GM23338 (cell line): ENCODE data around the gene RNF180. TPM values are rescaled to one million over a fixed set of nuclear protein-coding genes. Genes with fewer than 3 reads are reported as not detected.
A peak's percentile ranks its signal among the peaks of the same experiment; 100 is the strongest.

ENCODE experiments used
- ATAC-seq: fragments of 200-7000 bp; cut with Tn5 transposase; 3 replicates; pipeline ENCODE4 v1.9.1; 2020
- DNase-seq: peaks from one replicate; pipeline ENCODE4 v3.0.0-alpha.2; 2015; ENCODE audit warnings: low spot score
- H2AFZ ChIP-seq: fragments of 200-600 bp; sonication (generic); 2 replicates; pipeline ENCODE4 v1.8.0; 2016; ENCODE audit warnings: antibody characterized with exemption, mild to moderate bottlenecking, moderate library complexity
- H3F3A ChIP-seq: fragments of 200-600 bp; sonication (generic); replicated peaks from 2 replicates; pipeline ENCODE4 v1.8.0; 2017; ENCODE audit warnings: antibody characterized with exemption, mixed run types, low read depth
- H3K27ac ChIP-seq: fragments of 200-600 bp; sonication (generic); 2 replicates; pipeline ENCODE4 v1.6.1; 2016; ENCODE audit warnings: low read depth
- H3K27me3 ChIP-seq: fragments of 200-600 bp; sonication (generic); 2 replicates; pipeline ENCODE4 v1.8.0; 2016; ENCODE audit warnings: mild to moderate bottlenecking, mixed run types, moderate library complexity; ENCODE audit not compliant: insufficient read depth
- H3K36me3 ChIP-seq: fragments of 200-600 bp; sonication (generic); 2 replicates; pipeline ENCODE4 v1.8.0; 2016; ENCODE audit warnings: mild to moderate bottlenecking; ENCODE audit not compliant: insufficient read depth
- H3K4me1 ChIP-seq: fragments of 200-600 bp; sonication (generic); 2 replicates; pipeline ENCODE4 v1.8.0; 2016; ENCODE audit warnings: mild to moderate bottlenecking, moderate library complexity; ENCODE audit not compliant: insufficient read depth
- H3K4me2 ChIP-seq: fragments of 200-600 bp; sonication (generic); 2 replicates; pipeline ENCODE4 v1.7.1; 2017; ENCODE audit warnings: mixed run types
- H3K4me3 ChIP-seq: fragments of 200-600 bp; sonication (generic); 2 replicates; pipeline ENCODE4 v1.6.1; 2016; ENCODE audit warnings: mixed run types
- H3K79me2 ChIP-seq: fragments of 200-600 bp; sonication (generic); replicated peaks from 2 replicates; pipeline ENCODE4 v1.8.0; 2017; ENCODE audit warnings: mild to moderate bottlenecking; ENCODE audit not compliant: insufficient read depth
- H3K9me2 ChIP-seq: fragments of 200-600 bp; sonication (generic); 2 replicates; pipeline ENCODE4 v1.8.0; 2017; ENCODE audit not compliant: insufficient read depth
- H4K20me1 ChIP-seq: fragments of 200-600 bp; sonication (generic); replicated peaks from 2 replicates; pipeline ENCODE4 v1.8.0; 2017; ENCODE audit warnings: mild to moderate bottlenecking; ENCODE audit not compliant: insufficient read depth
- H3K27ac Mint-ChIP-seq: 2 replicates; pipeline ENCODE4 v1.8.0; 2020; ENCODE audit warnings: inconsistent platforms, mild to moderate bottlenecking, moderate library complexity, mixed read lengths
- H3K27me3 Mint-ChIP-seq: 3 replicates; pipeline ENCODE4 v1.8.0; 2022; ENCODE audit warnings: low read depth, mild to moderate bottlenecking, moderate library complexity, mixed read lengths, inconsistent platforms; ENCODE audit not compliant: insufficient read depth, poor library complexity
- H3K36me3 Mint-ChIP-seq: 3 replicates; pipeline ENCODE4 v1.8.0; 2021; ENCODE audit warnings: low read depth, mild to moderate bottlenecking, inconsistent platforms, moderate library complexity, mixed read lengths
- H3K4me1 Mint-ChIP-seq: 3 replicates; pipeline ENCODE4 v1.8.0; 2020; ENCODE audit warnings: mild to moderate bottlenecking, inconsistent platforms, mixed read lengths
- H3K4me3 Mint-ChIP-seq: 3 replicates; pipeline ENCODE4 v1.8.0; 2021; ENCODE audit warnings: moderate library complexity, mild to moderate bottlenecking, inconsistent platforms, mixed read lengths
- H3K9me3 Mint-ChIP-seq: 3 replicates; pipeline ENCODE4 v1.8.0; 2020; ENCODE audit warnings: moderate library complexity, mild to moderate bottlenecking, inconsistent platforms, mixed read lengths
- EZH2 ChIP-seq: fragments of 200-600 bp; sonication (generic); IDR thresholded peaks from one replicate; pipeline ENCODE4 v1.8.0; 2017; ENCODE audit warnings: antibody characterized with exemption, mild to moderate bottlenecking, low read depth; ENCODE audit not compliant: unreplicated experiment
- JUNB ChIP-seq: IDR thresholded peaks from one replicate; pipeline ENCODE4 v1.6.1; 2016; ENCODE audit warnings: antibody characterized with exemption; ENCODE audit not compliant: unreplicated experiment
- NANOG ChIP-seq: IDR thresholded peaks from 2 replicates; pipeline ENCODE4 v1.6.1; 2016; ENCODE audit warnings: antibody characterized with exemption, borderline replicate concordance
- POLR2AphosphoS5 ChIP-seq: IDR thresholded peaks from 2 replicates; pipeline ENCODE4 v1.6.1; 2016; ENCODE audit warnings: antibody characterized with exemption, low read depth
- STAT1 ChIP-seq: IDR thresholded peaks from one replicate; pipeline ENCODE4 v1.6.1; 2016; ENCODE audit warnings: antibody characterized with exemption; ENCODE audit not compliant: unreplicated experiment
- ZNF114 ChIP-seq: fragments of 250-450 bp; sonication (Bioruptor Pico); IDR thresholded peaks from 2 replicates; pipeline ENCODE4 v1.5.0; 2020; ENCODE audit warnings: mild to moderate bottlenecking, moderate library complexity
- ZNF331 ChIP-seq: fragments of 250-450 bp; sonication (Bioruptor Pico); IDR thresholded peaks from 2 replicates; pipeline ENCODE4 v1.5.0; 2020; ENCODE audit warnings: low read depth, mild to moderate bottlenecking, moderate library complexity
- polyA plus RNA-seq: library from polyadenylated mRNA; unstranded; fragments of >200 nt; fragmentation: Nextera tagmentation; extraction: Ambion mirVana; gene quantifications from 2 replicates; pipeline ENCODE4 v1.2.1, GENCODE V29; 2016
- total RNA-seq: library from RNA; depleted of rRNA; stranded (reverse); fragments of >200 nt; shearing (Covaris generic); gene quantifications from 2 replicates; pipeline ENCODE4 v1.2.3, GENCODE V29; 2014
- TF ChIP-seq, protein P1 (sequence below), 2 experiments: fragments of 200-600 bp in 1 of 2; sonication (generic) in 1 of 2; conservative IDR thresholded peaks; 2 replicates each; pipeline versions ENCODE4 v1.5.1 to v1.6.1; 2016 to 2017; ENCODE audit warnings: antibody characterized with exemption in 2 of 2, low read depth in 2 of 2, mild to moderate bottlenecking in 2 of 2, moderate library complexity in 1 of 2
- TF ChIP-seq, protein P2 (sequence below): IDR thresholded peaks from 2 replicates; pipeline ENCODE4 v1.6.1; 2016; ENCODE audit warnings: antibody characterized with exemption
- TF ChIP-seq, protein P3 (sequence below): IDR thresholded peaks from one replicate; pipeline ENCODE4 v1.6.1; 2018; ENCODE audit warnings: antibody characterized with exemption; ENCODE audit not compliant: unreplicated experiment

Gene RNF180
- total and polyA plus RNA-seq, 2 experiments from 2014 or later: 2.0 to 4.2 TPM

DNA sequence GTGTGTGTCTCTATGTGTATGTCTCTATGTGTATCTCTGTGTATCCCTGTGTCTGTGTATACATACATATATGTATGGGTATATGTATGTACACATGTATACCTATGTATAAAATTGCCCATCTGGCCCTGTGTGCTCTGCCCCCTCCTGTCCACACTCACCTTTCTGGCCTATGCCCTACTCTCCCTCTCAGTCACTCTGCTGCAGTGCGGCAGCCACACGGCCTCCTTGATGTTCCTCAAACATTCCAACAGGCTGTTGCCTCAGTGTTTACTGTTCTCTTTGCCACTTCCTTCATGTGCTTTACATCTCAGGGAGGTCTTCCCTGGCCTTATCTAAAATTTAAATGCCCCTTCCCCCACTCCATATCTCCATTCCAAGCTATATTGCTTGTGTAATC is 18.3 kb upstream of the RNF180 start:
- Histone ChIP-seq H3K9me2 (no peaks in the 10 kb centered on the region), H3K4me3 (no peak overlapping the region), H3K79me2 (no peaks in the 10 kb centered on the region), H3K27ac (no peak overlapping the region), H2AFZ (peak overlapping the region; percentile 15; the same call in 1 of the 2 replicates), H3K36me3 (no peaks in the 10 kb centered on the region), H3K27me3 (no peaks in the 10 kb centered on the region), H3K4me2 (no peak overlapping the region), H4K20me1 (no peaks in the 10 kb centered on the region), H3K4me1 (no peaks in the 10 kb centered on the region), H3F3A (no peaks in the 10 kb centered on the region)
- ATAC-seq (no peak; the same call in 2 of the 3 replicates), DNase-seq (no peak)
- no peak for TF ChIP-seq EZH2
- TF ChIP-seq, protein P1, sequence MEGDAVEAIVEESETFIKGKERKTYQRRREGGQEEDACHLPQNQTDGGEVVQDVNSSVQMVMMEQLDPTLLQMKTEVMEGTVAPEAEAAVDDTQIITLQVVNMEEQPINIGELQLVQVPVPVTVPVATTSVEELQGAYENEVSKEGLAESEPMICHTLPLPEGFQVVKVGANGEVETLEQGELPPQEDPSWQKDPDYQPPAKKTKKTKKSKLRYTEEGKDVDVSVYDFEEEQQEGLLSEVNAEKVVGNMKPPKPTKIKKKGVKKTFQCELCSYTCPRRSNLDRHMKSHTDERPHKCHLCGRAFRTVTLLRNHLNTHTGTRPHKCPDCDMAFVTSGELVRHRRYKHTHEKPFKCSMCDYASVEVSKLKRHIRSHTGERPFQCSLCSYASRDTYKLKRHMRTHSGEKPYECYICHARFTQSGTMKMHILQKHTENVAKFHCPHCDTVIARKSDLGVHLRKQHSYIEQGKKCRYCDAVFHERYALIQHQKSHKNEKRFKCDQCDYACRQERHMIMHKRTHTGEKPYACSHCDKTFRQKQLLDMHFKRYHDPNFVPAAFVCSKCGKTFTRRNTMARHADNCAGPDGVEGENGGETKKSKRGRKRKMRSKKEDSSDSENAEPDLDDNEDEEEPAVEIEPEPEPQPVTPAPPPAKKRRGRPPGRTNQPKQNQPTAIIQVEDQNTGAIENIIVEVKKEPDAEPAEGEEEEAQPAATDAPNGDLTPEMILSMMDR (conservative IDR thresholded peaks at IDR 0.05; ENCODE audit: low read depth in 2 of 2): no peak
- H3K4me3 Mint-ChIP-seq: no peak overlapping the region
- no peaks in the 10 kb centered on the region for H3K4me1 Mint-ChIP-seq
- H3K9me3 Mint-ChIP-seq: peaks cover 17% of the 10 kb centered on the region; the same call in 2 of the 3 replicates
- H3K27ac Mint-ChIP-seq: no peak overlapping the region
- 0 out of 3 replicates have a peak, but pooled peaks cover 6% of the 10 kb centered on the region for H3K36me3 Mint-ChIP-seq
- no peaks in the 10 kb centered on the region for H3K27me3 Mint-ChIP-seq

DNA sequence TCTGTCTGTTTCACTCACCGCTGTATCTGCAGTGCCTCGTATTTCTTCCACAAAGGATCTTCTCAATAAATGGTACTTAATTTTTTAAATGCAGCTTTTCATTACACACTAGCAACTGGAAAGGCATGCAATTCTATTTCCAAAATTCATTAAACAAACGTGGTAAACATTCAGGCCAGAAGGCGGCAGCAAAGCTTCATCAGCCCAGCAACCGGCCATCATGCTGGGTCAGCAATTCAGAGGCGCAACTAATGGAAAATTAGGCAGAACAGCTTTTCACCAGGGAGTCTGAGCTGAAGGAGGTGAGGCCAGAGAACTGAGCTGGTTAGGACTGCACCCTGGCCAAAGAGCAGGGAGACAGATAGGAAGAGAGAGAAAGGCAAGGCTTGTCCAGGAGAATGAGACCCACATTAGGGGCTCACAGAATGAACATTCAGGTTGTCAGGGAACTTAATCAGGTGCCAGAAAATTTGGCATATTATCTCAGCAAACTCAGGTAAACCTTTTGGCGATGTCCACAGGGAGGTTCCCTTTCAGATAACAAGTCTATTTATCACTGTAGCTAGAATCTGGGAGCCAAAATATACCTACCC is 17.7 kb upstream of the RNF180 start:
- H3K9me2 ChIP-seq: no peaks in the 10 kb centered on the region
- no peaks in the 10 kb centered on the region for H3F3A ChIP-seq
- H3K4me3 Mint-ChIP-seq: no peak overlapping the region
- H2AFZ ChIP-seq: peak overlapping the region; percentile 73
- DNase-seq: peak; percentile 73
- no peaks in the 10 kb centered on the region for H3K4me1 ChIP-seq
- peaks cover 21% of the 10 kb centered on the region; the same call in 2 of the 3 replicates for H3K9me3 Mint-ChIP-seq
- no peak for TF ChIP-seq ZNF114 (CRISPR knock-in tag)
- TF ChIP-seq, protein P1 (conservative IDR thresholded peaks at IDR 0.05; ENCODE audit: low read depth in 2 of 2): peak; percentile 79 to 96
- no peak overlapping the region for H3K4me2 ChIP-seq
- H3K27me3 Mint-ChIP-seq: no peaks in the 10 kb centered on the region
- H3K4me3 ChIP-seq: no peak overlapping the region
- no peak overlapping the region for H3K27ac Mint-ChIP-seq
- H3K4me1 Mint-ChIP-seq: no peaks in the 10 kb centered on the region
- H3K79me2 ChIP-seq: no peaks in the 10 kb centered on the region
- no peaks in the 10 kb centered on the region for H3K36me3 ChIP-seq
- H3K36me3 Mint-ChIP-seq: 0 out of 3 replicates have a peak, but pooled peaks cover 6% of the 10 kb centered on the region
- no peaks in the 10 kb centered on the region for H4K20me1 ChIP-seq
- H3K27ac ChIP-seq: no peak overlapping the region
- peak; percentile 89 for ATAC-seq
- H3K27me3 ChIP-seq: no peaks in the 10 kb centered on the region

DNA sequence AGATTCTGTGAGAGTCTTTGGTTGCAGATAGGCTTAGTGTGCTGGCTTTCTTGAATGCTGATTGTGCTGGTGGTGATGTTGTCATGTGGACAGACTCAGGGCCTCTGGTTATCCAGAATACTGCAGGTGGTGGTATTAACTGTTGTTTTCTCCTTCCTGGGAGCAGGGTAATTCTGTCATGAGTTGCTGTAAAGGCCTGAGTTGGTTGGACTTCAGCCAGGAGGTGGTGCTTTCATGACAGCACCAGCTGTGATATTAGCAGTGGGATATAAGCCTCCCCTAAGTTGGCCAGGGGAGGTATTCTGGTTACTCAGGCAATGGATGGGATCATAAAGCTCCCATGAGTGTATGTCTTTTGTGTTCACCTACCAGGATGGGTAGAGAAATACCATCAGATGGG is 16.4 kb upstream of the RNF180 start:
- ATAC-seq (no peak), DNase-seq (no peak)
- no peak overlapping the region for H3K4me3 ChIP-seq
- H3K36me3 ChIP-seq: no peaks in the 10 kb centered on the region
- H3K27ac Mint-ChIP-seq: no peak overlapping the region
- H4K20me1 ChIP-seq: no peaks in the 10 kb centered on the region
- H3K27me3 Mint-ChIP-seq: no peaks in the 10 kb centered on the region
- H3K9me2 ChIP-seq: no peaks in the 10 kb centered on the region
- H3K4me3 Mint-ChIP-seq: no peak overlapping the region
- no peaks in the 10 kb centered on the region for H3K4me1 ChIP-seq
- H3F3A ChIP-seq: no peaks in the 10 kb centered on the region
- no peaks in the 10 kb centered on the region for H3K27me3 ChIP-seq
- H3K79me2 ChIP-seq: no peaks in the 10 kb centered on the region
- no peak overlapping the region for H3K4me2 ChIP-seq
- H3K4me1 Mint-ChIP-seq: no peaks in the 10 kb centered on the region
- H3K27ac ChIP-seq: no peak overlapping the region
- peaks cover 15% of the 10 kb centered on the region for H3K36me3 Mint-ChIP-seq
- H2AFZ ChIP-seq: no peak overlapping the region
- H3K9me3 Mint-ChIP-seq: peaks cover 34% of the 10 kb centered on the region
- TF ChIP-seq STAT1 (no peak), ZNF331 (CRISPR knock-in tag) (no peak), EZH2 (no peak), ZNF114 (CRISPR knock-in tag) (no peak), JUNB (no peak), NANOG (no peak), POLR2AphosphoS5 (no peak)
- TF ChIP-seq, protein P2, sequence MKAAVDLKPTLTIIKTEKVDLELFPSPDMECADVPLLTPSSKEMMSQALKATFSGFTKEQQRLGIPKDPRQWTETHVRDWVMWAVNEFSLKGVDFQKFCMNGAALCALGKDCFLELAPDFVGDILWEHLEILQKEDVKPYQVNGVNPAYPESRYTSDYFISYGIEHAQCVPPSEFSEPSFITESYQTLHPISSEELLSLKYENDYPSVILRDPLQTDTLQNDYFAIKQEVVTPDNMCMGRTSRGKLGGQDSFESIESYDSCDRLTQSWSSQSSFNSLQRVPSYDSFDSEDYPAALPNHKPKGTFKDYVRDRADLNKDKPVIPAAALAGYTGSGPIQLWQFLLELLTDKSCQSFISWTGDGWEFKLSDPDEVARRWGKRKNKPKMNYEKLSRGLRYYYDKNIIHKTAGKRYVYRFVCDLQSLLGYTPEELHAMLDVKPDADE: no peak
- TF ChIP-seq, protein P3, sequence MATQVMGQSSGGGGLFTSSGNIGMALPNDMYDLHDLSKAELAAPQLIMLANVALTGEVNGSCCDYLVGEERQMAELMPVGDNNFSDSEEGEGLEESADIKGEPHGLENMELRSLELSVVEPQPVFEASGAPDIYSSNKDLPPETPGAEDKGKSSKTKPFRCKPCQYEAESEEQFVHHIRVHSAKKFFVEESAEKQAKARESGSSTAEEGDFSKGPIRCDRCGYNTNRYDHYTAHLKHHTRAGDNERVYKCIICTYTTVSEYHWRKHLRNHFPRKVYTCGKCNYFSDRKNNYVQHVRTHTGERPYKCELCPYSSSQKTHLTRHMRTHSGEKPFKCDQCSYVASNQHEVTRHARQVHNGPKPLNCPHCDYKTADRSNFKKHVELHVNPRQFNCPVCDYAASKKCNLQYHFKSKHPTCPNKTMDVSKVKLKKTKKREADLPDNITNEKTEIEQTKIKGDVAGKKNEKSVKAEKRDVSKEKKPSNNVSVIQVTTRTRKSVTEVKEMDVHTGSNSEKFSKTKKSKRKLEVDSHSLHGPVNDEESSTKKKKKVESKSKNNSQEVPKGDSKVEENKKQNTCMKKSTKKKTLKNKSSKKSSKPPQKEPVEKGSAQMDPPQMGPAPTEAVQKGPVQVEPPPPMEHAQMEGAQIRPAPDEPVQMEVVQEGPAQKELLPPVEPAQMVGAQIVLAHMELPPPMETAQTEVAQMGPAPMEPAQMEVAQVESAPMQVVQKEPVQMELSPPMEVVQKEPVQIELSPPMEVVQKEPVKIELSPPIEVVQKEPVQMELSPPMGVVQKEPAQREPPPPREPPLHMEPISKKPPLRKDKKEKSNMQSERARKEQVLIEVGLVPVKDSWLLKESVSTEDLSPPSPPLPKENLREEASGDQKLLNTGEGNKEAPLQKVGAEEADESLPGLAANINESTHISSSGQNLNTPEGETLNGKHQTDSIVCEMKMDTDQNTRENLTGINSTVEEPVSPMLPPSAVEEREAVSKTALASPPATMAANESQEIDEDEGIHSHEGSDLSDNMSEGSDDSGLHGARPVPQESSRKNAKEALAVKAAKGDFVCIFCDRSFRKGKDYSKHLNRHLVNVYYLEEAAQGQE: no peak
